Measurements from ENCODE around the gene USP54. TPM values are rescaled to one million over a fixed set of nuclear protein-coding genes. Genes with fewer than 3 reads are reported as not detected.

Gene USP54
- total and polyA plus RNA-seq, 2 donors (not counting 1 experiment from before 2014, with no cell fraction given) = 2.3 to 12.9 TPM

- Mint-ChIP-seq H3K27ac (peak overlapping the region; percentile 17), H3K27me3 (no peaks in the 10 kb centered on the region), H3K4me3 (peak overlapping the region; percentile 21), H3K9me3 (ENCODE audit: insufficient read depth) (no peaks in the 10 kb centered on the region), H3K4me1 (peaks cover 32% of the 10 kb centered on the region)
- Histone ChIP-seq H3K9me3 (ENCODE audit: control extremely low read depth in 1 of 3, control insufficient read depth in 2 of 3, insufficient read depth in 1 of 3, low read length in 2 of 3) (no peaks in the 10 kb centered on the region), H3K9ac (ENCODE audit: low read length) (peak overlapping the region; percentile 3), H3K27me3 (replicated peaks in 1 of 4; ENCODE audit: control extremely low read depth in 1 of 4, control insufficient read depth in 3 of 4, insufficient read depth in 4 of 4, low read length in 3 of 4) (no peaks in the 10 kb centered on the region), H3K27ac (ENCODE audit: low read length in 2 of 2) (peak overlapping the region; percentile 14 to 71), H4K20me1 (ENCODE audit: control insufficient read depth, insufficient read depth, low read length, poor library complexity, severe bottlenecking) (no peaks in the 10 kb centered on the region), H3K4me1 (ENCODE audit: control insufficient read depth in 2 of 2, insufficient read depth in 2 of 2, low read length in 2 of 2) (peaks cover 17 to 24% of the 10 kb centered on the region in 2 donors), H3K79me2 (ENCODE audit: control insufficient read depth, insufficient read depth, low read length) (peaks cover 8% of the 10 kb centered on the region), H3K4me2 (replicated peaks; ENCODE audit: low read depth, low read length, poor library complexity, severe bottlenecking) (peak overlapping the region; percentile 30), H3K36me3 (replicated peaks in 1 of 2; ENCODE audit: control extremely low read depth in 1 of 2, control insufficient read depth in 1 of 2, extremely low read depth in 1 of 2, insufficient read depth in 2 of 2, low read length in 1 of 2) (peaks cover 2 to 15% of the 10 kb centered on the region in 2 experiments), H3K4me3 (ENCODE audit: control extremely low read depth in 1 of 5, extremely low read depth in 1 of 5, insufficient read depth in 1 of 5, low read depth in 2 of 5, low read length in 4 of 5) (no peak overlapping the region), H2AFZ (ENCODE audit: insufficient read depth, low read depth, low read length, poor library complexity, severe bottlenecking) (peak overlapping the region; percentile 32)
- POLR2A ChIA-PET = no interaction called here
- ATAC-seq (ENCODE audit: low read depth) (peak; percentile 74), DNase-seq (peak; percentile 47)
- CTCF ChIA-PET = interaction anchor here (0.6 to 1.4 kb wide), 3 partner anchors 28 to 146 kb away, joined by 3 to 9 read pairs (median 5); no protein-coding TSS in a partner anchor
- TF ChIP-seq EZH2 (IDR thresholded peaks at IDR 0.05; ENCODE audit: borderline replicate concordance, insufficient read depth, low read depth, low read length, poor library complexity, severe bottlenecking) = no peak
- intact Hi-C loops (cut with micrococcal nuclease) = loop anchor here (1.0 kb wide), 1 partner anchor 10 kb away; no protein-coding TSS in a partner anchor
These were observed 89.5 kb downstream of the USP54 start for GRCh38 chr10:73501651-73502050.

DNA sequence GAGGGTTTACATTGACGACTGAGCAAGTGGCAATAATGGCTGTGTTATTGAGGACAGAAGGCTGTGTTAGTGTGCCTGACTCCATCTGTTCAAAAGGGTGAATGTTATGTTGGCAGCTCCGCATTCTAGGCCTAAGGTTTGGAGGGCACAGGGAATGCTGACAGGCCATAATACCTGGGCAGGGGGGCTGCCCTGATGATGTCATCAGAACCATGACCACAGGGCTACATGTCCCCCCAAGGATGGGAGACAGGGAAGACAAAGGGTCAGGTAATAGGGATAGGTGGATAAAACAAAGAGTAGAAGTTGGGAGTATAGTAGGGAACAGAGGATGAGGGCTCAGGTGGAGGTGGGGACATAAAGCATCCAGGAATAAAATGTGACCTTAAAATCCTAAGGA lies 93.5 kb downstream of the USP54 start:
- Histone ChIP-seq H3K9me3 (ENCODE audit: control extremely low read depth in 1 of 3, control insufficient read depth in 2 of 3, insufficient read depth in 1 of 3, low read length in 2 of 3) (no peaks in the 10 kb centered on the region), H2AFZ (ENCODE audit: insufficient read depth, low read depth, low read length, poor library complexity, severe bottlenecking) (no peak overlapping the region), H3K9ac (ENCODE audit: low read length) (no peak overlapping the region), H3K27me3 (replicated peaks in 1 of 4; ENCODE audit: control extremely low read depth in 1 of 4, control insufficient read depth in 3 of 4, insufficient read depth in 4 of 4, low read length in 3 of 4) (no peaks in the 10 kb centered on the region), H4K20me1 (ENCODE audit: control insufficient read depth, insufficient read depth, low read length, poor library complexity, severe bottlenecking) (no peaks in the 10 kb centered on the region), H3K4me1 (ENCODE audit: control insufficient read depth in 2 of 2, insufficient read depth in 2 of 2, low read length in 2 of 2) (peaks cover 37 to 50% of the 10 kb centered on the region in 2 donors), H3K36me3 (replicated peaks in 1 of 2; ENCODE audit: control extremely low read depth in 1 of 2, control insufficient read depth in 1 of 2, extremely low read depth in 1 of 2, insufficient read depth in 2 of 2, low read length in 1 of 2) (no peaks in the 10 kb centered on the region), H3K4me3 (ENCODE audit: control extremely low read depth in 1 of 5, extremely low read depth in 1 of 5, insufficient read depth in 1 of 5, low read depth in 2 of 5, low read length in 4 of 5) (no peak overlapping the region), H3K4me2 (replicated peaks; ENCODE audit: low read depth, low read length, poor library complexity, severe bottlenecking) (no peak overlapping the region), H3K79me2 (ENCODE audit: control insufficient read depth, insufficient read depth, low read length) (peaks cover 33% of the 10 kb centered on the region), H3K27ac (ENCODE audit: low read length in 2 of 2) (no peak overlapping the region)
- 100% methylated on average over 2 of the region's 2 CpGs for WGBS (ENCODE audit: insufficient coverage)
- Mint-ChIP-seq H3K4me3 (no peak overlapping the region), H3K4me1 (peaks cover 56% of the 10 kb centered on the region), H3K9me3 (ENCODE audit: insufficient read depth) (no peaks in the 10 kb centered on the region), H3K27me3 (no peaks in the 10 kb centered on the region), H3K27ac (no peak overlapping the region)
- intact Hi-C loops (cut with micrococcal nuclease) = loop anchor here (5.0 kb wide), 4 partner anchors 290 to 1735 kb away; partner anchors contain the start of genes ECD, FAM149B1, P4HA1 and ZSWIM8
- DNase-seq = no peak
- no peak for TF ChIP-seq EZH2 (IDR thresholded peaks at IDR 0.05; ENCODE audit: borderline replicate concordance, insufficient read depth, low read depth, low read length, poor library complexity, severe bottlenecking)
- TF ChIP-seq, protein P1, sequence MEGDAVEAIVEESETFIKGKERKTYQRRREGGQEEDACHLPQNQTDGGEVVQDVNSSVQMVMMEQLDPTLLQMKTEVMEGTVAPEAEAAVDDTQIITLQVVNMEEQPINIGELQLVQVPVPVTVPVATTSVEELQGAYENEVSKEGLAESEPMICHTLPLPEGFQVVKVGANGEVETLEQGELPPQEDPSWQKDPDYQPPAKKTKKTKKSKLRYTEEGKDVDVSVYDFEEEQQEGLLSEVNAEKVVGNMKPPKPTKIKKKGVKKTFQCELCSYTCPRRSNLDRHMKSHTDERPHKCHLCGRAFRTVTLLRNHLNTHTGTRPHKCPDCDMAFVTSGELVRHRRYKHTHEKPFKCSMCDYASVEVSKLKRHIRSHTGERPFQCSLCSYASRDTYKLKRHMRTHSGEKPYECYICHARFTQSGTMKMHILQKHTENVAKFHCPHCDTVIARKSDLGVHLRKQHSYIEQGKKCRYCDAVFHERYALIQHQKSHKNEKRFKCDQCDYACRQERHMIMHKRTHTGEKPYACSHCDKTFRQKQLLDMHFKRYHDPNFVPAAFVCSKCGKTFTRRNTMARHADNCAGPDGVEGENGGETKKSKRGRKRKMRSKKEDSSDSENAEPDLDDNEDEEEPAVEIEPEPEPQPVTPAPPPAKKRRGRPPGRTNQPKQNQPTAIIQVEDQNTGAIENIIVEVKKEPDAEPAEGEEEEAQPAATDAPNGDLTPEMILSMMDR (IDR thresholded peaks at IDR 0.05) = no peak
- POLR2A ChIA-PET = no interaction called here
- no peak for ATAC-seq (ENCODE audit: low read depth)
- CTCF ChIA-PET = interaction anchor here (1.0 kb wide), 1 partner anchor 146 kb away, joined by 3 read pairs; no protein-coding TSS in a partner anchor

Data from B cell (primary cell).